Measurements from ENCODE around the gene GADD45G. TPM values are rescaled to one million over a fixed set of nuclear protein-coding genes. Genes with fewer than 3 reads are reported as not detected.

The GADD45G gene
- total and polyA plus RNA-seq, 5 experiments from 2014 or later = 0.21 to 3.7 (median 0.87) TPM; not detected in 1

DNA sequence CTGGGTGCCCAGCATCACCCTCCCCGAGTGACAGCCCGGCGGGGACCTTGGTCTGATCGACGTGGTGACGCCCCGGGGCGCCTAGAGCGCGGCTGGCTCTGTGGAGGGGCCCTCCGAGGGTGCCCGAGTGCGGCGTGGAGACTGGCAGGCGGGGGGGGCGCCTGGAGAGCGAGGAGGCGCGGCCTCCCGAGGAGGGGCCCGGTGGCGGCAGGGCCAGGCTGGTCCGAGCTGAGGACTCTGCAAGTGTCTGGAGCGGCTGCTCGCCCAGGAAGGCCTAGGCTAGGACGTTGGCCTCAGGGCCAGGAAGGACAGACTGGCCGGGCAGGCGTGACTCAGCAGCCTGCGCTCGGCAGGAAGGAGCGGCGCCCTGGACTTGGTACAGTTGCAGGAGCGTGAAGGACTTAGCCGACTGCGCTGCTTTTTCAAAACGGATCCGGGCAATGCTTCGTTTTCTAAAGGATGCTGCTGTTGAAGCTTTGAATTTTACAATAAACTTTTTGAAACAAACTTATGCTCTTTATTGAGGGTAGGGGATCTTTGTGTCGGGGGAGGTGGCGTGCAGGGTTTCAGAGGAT, 1.3 kb downstream of the GADD45G start:
- Mint-ChIP-seq H3K4me1 (peaks cover 11 to 40% (median 28%) of the 10 kb centered on the region in 4 donors), H3K27me3 (peaks cover 0 to 8% (median 1%) of the 10 kb centered on the region in 5 donors), H3K27ac (peak overlapping the region in 4 of 10 donors; percentile 28 to 73 (median 40)), H3K9me3 (no peaks in the 10 kb centered on the region), H3K36me3 (no peaks in the 10 kb centered on the region), H3K4me3 (peak overlapping the region; percentile 74 to 90 (median 86))
- DNase-seq (peak in 8 of 10 donors; percentile 9 to 35 (median 24)), ATAC-seq (peak; percentile 18 to 33)
- POLR2A ChIA-PET = no interaction called here

- Mint-ChIP-seq H3K27me3 (peaks cover 0 to 6% (median 1%) of the 10 kb centered on the region in 5 donors), H3K36me3 (no peaks in the 10 kb centered on the region), H3K4me1 (peaks cover 11 to 40% (median 28%) of the 10 kb centered on the region in 4 donors), H3K27ac (peak overlapping the region in 5 of 10 donors; percentile 1 to 73 (median 37)), H3K9me3 (peaks cover 0 to 3% (median 0%) of the 10 kb centered on the region in 9 donors), H3K4me3 (peak overlapping the region; percentile 74 to 90 (median 86))
- ATAC-seq (no peak), DNase-seq (peak in 2 of 10 donors; percentile 5 to 7)
- POLR2A ChIA-PET = no interaction called here
Measured at GRCh38 chr9:89606624-89607311, 2.0 kb downstream of the GADD45G start.

DNA sequence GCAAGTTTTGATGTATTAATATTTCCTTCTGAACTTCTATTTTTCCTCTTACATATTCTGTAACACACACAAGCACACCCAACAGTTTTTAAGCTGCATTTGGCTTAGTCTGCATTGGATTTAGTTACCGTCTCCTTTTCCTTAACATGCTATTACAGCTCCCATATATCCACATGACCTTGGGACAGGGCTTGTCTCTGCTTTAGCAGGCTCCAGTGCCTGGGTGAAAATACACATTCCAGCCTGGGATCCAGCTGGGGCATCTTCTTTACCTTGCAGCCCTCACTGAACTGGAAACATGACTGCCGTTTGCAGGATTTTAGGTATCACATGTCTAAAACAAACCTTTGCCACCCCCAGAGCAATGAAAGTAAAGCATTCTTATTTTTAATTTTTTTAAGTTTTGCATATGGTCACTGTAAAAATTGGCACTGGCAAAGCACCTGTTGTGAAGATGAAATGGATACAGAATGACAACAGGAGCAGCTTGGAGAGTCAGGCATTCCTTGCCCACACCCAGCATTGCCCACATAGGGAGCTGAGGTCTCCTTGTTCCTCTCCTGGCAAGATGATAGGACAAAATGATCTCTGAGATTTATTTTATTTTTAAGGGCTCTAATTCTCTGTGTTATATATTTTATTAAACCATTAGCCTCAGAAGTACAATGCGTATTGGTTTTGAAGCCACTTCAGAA, 4.0 kb downstream of the GADD45G start:
- Mint-ChIP-seq H3K4me1 (peaks cover 6 to 30% (median 18%) of the 10 kb centered on the region in 4 donors), H3K27me3 (peaks cover 0 to 5% (median 0%) of the 10 kb centered on the region in 5 donors), H3K4me3 (no peak overlapping the region), H3K9me3 (peaks cover 0 to 15% (median 4%) of the 10 kb centered on the region in 9 donors), H3K27ac (peak overlapping the region in 1 of 10 donors; percentile 25), H3K36me3 (peaks cover 0 to 5% (median 2%) of the 10 kb centered on the region in 3 donors)
- POLR2A ChIA-PET = interaction anchor here (1.1 to 1.2 kb wide), 2 partner anchors 191 to 299 kb away, joined by 4 read pairs; no protein-coding TSS in a partner anchor
- ATAC-seq (no peak), DNase-seq (no peak)

DNA sequence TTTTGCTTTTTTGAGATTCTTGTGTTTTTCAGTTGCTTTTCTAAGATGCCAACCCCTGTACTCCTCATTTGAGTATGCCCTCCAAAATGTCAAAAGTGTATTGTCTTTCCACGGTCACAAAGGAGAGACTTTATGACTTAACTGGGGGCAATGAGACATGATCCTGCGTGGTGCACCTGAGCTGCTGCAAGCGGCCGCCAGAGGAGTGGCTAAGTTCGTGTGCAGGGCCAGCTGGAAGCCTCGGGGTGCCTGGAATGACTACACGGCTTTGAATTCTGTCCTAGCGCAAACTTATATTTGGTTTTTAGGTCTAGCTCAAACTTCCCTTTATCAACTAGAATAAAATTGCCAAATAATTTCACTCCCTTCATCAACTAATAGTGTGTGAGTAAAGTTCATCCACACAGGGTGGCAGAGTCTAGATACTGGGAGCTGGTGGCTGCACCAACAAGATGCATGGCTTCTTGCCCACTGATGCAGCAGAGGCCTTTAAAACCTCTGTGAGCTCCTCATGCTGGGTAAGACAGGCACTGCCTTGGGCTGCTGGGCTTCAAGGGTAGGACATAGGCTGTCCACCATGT, 4.7 kb downstream of the GADD45G start:
- Mint-ChIP-seq H3K27ac (no peak overlapping the region), H3K9me3 (peaks cover 0 to 15% (median 4%) of the 10 kb centered on the region in 9 donors), H3K36me3 (peaks cover 0 to 5% (median 2%) of the 10 kb centered on the region in 3 donors), H3K4me3 (no peak overlapping the region), H3K27me3 (peaks cover 0 to 5% (median 0%) of the 10 kb centered on the region in 5 donors), H3K4me1 (peaks cover 6 to 25% (median 16%) of the 10 kb centered on the region in 4 donors)
- POLR2A ChIA-PET = no interaction called here
- ATAC-seq = no peak
- no peak for DNase-seq

- Mint-ChIP-seq H3K27ac (peak overlapping the region in 1 of 10 donors; percentile 59), H3K9me3 (peaks cover 0 to 15% (median 4%) of the 10 kb centered on the region in 9 donors), H3K36me3 (peaks cover 0 to 5% (median 2%) of the 10 kb centered on the region in 3 donors), H3K4me1 (peaks cover 6 to 18% (median 11%) of the 10 kb centered on the region in 4 donors), H3K4me3 (no peak overlapping the region), H3K27me3 (peaks cover 0 to 4% (median 0%) of the 10 kb centered on the region in 5 donors)
- no peak for DNase-seq
- no peak for ATAC-seq
- POLR2A ChIA-PET = no interaction called here
Measured at GRCh38 chr9:89610391-89610925, 5.6 kb downstream of the GADD45G start.

DNA sequence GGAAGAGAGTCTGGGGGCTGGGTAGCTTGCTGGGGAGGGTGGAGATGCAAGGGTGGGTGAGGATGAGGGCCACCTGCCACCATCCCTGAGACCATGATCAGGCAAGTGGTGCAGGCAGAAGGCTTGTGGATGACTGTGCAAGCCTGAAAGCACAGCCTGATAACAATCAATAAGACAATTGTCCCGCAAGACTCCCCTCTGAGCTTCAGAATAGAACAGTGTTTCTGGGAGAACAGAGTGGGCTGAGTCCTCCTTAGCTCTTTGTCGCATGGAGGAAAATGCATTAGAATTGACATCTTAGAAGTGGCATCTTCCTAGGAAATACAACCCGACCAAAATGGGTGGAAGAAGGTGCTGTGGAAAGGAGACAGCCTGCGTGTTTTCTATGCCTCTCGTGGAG, 6.6 kb downstream of the GADD45G start:
- no peak for ATAC-seq
- peaks cover 2 to 10% (median 4%) of the 10 kb centered on the region in 4 donors for H3K4me1 Mint-ChIP-seq
- peaks cover 0 to 4% (median 0%) of the 10 kb centered on the region in 5 donors for H3K27me3 Mint-ChIP-seq
- H3K36me3 Mint-ChIP-seq = peaks cover 0 to 5% (median 2%) of the 10 kb centered on the region in 3 donors
- no peak overlapping the region for H3K27ac Mint-ChIP-seq
- no peak for DNase-seq
- H3K9me3 Mint-ChIP-seq = peaks cover 0 to 15% (median 4%) of the 10 kb centered on the region in 9 donors
- H3K4me3 Mint-ChIP-seq = no peak overlapping the region
- POLR2A ChIA-PET = no interaction called here

GRCh38 chr9:89612566-89613278, 7.9 kb downstream of the GADD45G start:
- Mint-ChIP-seq H3K4me3 (no peak overlapping the region), H3K36me3 (peaks cover 0 to 5% (median 2%) of the 10 kb centered on the region in 3 donors), H3K9me3 (peaks cover 0 to 15% (median 4%) of the 10 kb centered on the region in 9 donors), H3K27me3 (peaks cover 0 to 4% (median 0%) of the 10 kb centered on the region in 5 donors), H3K27ac (no peak overlapping the region), H3K4me1 (no peaks in the 10 kb centered on the region)
- ATAC-seq = no peak
- POLR2A ChIA-PET = no interaction called here
- peak in 1 of 10 donors; percentile 4 for DNase-seq

DNA sequence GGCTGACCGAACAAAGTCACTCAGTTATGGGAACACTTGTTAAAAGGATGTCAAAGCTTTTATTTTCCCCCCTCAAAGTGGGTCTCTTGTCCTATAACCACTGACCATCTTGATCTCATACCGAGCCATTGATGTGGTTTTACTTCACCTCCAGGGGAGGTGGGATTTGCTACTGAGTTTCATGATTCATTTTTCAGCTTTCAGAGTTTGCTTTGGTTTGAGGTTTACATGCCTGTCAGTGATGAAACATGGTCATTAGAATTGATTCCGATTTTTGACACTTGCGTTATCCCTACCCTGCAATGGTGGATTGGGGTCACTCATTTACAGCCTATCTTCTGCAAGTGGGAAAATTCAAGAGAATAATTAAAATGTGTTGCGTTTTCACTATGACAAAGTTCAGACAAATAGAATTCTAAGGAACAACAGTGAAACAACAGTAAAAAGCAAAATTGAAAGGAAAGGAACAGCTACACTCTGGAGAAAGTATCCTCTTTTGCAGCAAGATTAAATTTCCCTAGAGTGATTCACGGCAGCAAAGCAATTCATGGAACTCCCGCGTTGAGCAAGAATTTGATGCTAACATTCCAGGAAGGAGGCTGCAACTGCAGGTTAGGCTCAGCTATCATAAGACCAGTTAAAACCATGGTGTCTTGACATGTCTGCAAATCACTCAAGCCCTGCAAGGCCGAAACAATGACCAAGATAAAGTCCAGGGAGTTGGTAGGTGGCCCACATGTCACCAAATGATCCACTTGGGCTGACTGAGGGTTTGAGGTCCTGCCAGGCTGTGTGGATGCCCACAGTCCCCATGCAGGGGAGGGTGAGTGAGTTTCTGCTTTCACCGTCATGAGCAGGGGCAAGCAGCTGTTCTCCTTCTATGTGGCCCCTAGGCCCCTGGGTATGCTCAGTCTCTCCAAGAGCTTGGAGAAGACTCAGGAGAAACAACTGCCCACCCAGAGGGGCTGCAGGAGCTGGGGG, 9.4 kb downstream of the GADD45G start:
- no peak overlapping the region for H3K27ac Mint-ChIP-seq
- peaks cover 0 to 5% (median 2%) of the 10 kb centered on the region in 3 donors for H3K36me3 Mint-ChIP-seq
- DNase-seq (no peak), ATAC-seq (no peak)
- POLR2A ChIA-PET = no interaction called here
- H3K4me3 Mint-ChIP-seq = no peak overlapping the region
- H3K4me1 Mint-ChIP-seq = no peaks in the 10 kb centered on the region
- H3K9me3 Mint-ChIP-seq = peaks cover 0 to 15% (median 4%) of the 10 kb centered on the region in 9 donors
- H3K27me3 Mint-ChIP-seq = peaks cover 0 to 4% (median 0%) of the 10 kb centered on the region in 5 donors

GRCh38 chr9:89615661-89616060, 10.8 kb downstream of the GADD45G start:
- POLR2A ChIA-PET = no interaction called here
- H3K27ac Mint-ChIP-seq = no peak overlapping the region
- no peak for ATAC-seq
- peaks cover 0 to 5% (median 2%) of the 10 kb centered on the region in 3 donors for H3K36me3 Mint-ChIP-seq
- no peaks in the 10 kb centered on the region for H3K4me1 Mint-ChIP-seq
- H3K4me3 Mint-ChIP-seq = no peak overlapping the region
- H3K9me3 Mint-ChIP-seq = peaks cover 0 to 15% (median 4%) of the 10 kb centered on the region in 9 donors
- H3K27me3 Mint-ChIP-seq = peaks cover 0 to 1% (median 0%) of the 10 kb centered on the region in 5 donors
- no peak for DNase-seq

DNA sequence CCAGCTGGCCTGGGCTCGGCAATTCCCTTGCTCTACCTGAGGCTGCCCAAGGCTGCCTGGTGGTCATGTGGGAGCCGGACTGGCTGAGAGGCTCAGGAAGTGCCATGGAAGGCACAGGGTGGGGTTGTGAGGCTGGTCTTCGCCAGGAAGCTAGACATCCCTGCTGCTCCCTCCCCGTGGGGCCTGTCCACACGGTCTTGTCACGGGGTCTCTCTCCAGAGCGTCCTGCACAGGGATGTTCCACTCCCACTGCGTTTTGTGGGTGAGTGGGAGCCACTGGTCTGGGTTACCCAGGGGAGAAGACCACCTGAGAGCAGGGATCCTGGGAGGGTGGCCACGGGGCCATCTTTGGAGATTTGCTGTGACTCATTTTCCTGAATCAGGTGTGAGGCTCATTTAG, 11.6 kb downstream of the GADD45G start:
- POLR2A ChIA-PET = no interaction called here
- peaks cover 0 to 5% (median 2%) of the 10 kb centered on the region in 3 donors for H3K36me3 Mint-ChIP-seq
- H3K9me3 Mint-ChIP-seq = peaks cover 0 to 15% (median 4%) of the 10 kb centered on the region in 9 donors
- H3K4me3 Mint-ChIP-seq = no peak overlapping the region
- H3K27me3 Mint-ChIP-seq = peaks cover 0 to 1% (median 0%) of the 10 kb centered on the region in 5 donors
- ATAC-seq = no peak
- H3K4me1 Mint-ChIP-seq = no peaks in the 10 kb centered on the region
- H3K27ac Mint-ChIP-seq = no peak overlapping the region
- no peak for DNase-seq

GRCh38 chr9:89617978-89618377, 13.2 kb downstream of the GADD45G start:
- ATAC-seq (no peak), DNase-seq (no peak)
- POLR2A ChIA-PET = no interaction called here
- H3K36me3 Mint-ChIP-seq = no peaks in the 10 kb centered on the region
- peaks cover 0 to 1% (median 0%) of the 10 kb centered on the region in 9 donors for H3K9me3 Mint-ChIP-seq
- H3K27ac Mint-ChIP-seq = peak overlapping the region in 1 of 10 donors; percentile 29
- H3K4me3 Mint-ChIP-seq = no peak overlapping the region
- peaks cover 0 to 1% (median 0%) of the 10 kb centered on the region in 5 donors for H3K27me3 Mint-ChIP-seq
- no peaks in the 10 kb centered on the region for H3K4me1 Mint-ChIP-seq

Measured in naive thymus-derived CD8-positive, alpha-beta T cell (primary cell).